ENCODE data around the gene MRPS24.
"Not testable (repeated sequence)": the region's sequence is repeated elsewhere in the genome, so short reads cannot be mapped to it uniquely, and the experiment has no call there.

MRPS24 gene

GRCh38 chr7:43904533-43905208, 35.4 kb upstream of the MRPS24 start:
- peak overlapping the region; percentile 75 for H3K4me3 ChIP-seq (ENCODE audit: low read length)
- DNase-seq (ENCODE audit: low read depth) = peak; percentile 66
- TF ChIP-seq CTCF (IDR thresholded peaks at IDR 0.05; ENCODE audit: insufficient read depth, low read depth, low read length, missing control alignments) = no peak

- peak; percentile 35 for DNase-seq (ENCODE audit: low read depth)
- no peak overlapping the region for H3K4me3 ChIP-seq (ENCODE audit: low read length)
- no peak for TF ChIP-seq CTCF (IDR thresholded peaks at IDR 0.05; ENCODE audit: insufficient read depth, low read depth, low read length, missing control alignments)
These were observed 33.3 kb upstream of the MRPS24 start for GRCh38 chr7:43902542-43903054.

- H3K4me3 ChIP-seq (ENCODE audit: low read length); DNase-seq (ENCODE audit: low read depth): not testable (repeated sequence)
These were observed 29.3 kb upstream of the MRPS24 start for GRCh38 chr7:43898571-43898970.

- TF ChIP-seq CTCF (IDR thresholded peaks at IDR 0.05; ENCODE audit: insufficient read depth, low read depth, low read length, missing control alignments) = no peak
- H3K4me3 ChIP-seq (ENCODE audit: low read length) = no peak overlapping the region
- DNase-seq (ENCODE audit: low read depth) = no peak
These were observed 26.6 kb upstream of the MRPS24 start for GRCh38 chr7:43895847-43896415.

- no peak for DNase-seq (ENCODE audit: low read depth)
- no peak overlapping the region for H3K4me3 ChIP-seq (ENCODE audit: low read length)
- no peak for TF ChIP-seq CTCF (IDR thresholded peaks at IDR 0.05; ENCODE audit: insufficient read depth, low read depth, low read length, missing control alignments)
These were observed 22.0 kb upstream of the MRPS24 start for GRCh38 chr7:43891069-43891955.

- DNase-seq (ENCODE audit: low read depth) = no peak
- H3K4me3 ChIP-seq (ENCODE audit: low read length) = no peak overlapping the region
- no peak for TF ChIP-seq CTCF (IDR thresholded peaks at IDR 0.05; ENCODE audit: insufficient read depth, low read depth, low read length, missing control alignments)
These were observed 21.2 kb upstream of the MRPS24 start for GRCh38 chr7:43890468-43890867.
